HFFc6 (cell line): ENCODE measurements around the gene LHFPL3. TPM values are rescaled to one million over a fixed set of nuclear protein-coding genes. Genes with fewer than 3 reads are reported as not detected.

Experiments used
- DNase-seq: peaks from one replicate; pipeline ENCODE4 v3.0.0-alpha.2; 2018
- H3K27ac Mint-ChIP-seq: 2 replicates; pipeline ENCODE4 v1.8.0; 2020; ENCODE audit warnings: mild to moderate bottlenecking, mixed read lengths
- H3K27me3 Mint-ChIP-seq: 2 replicates; pipeline ENCODE4 v1.8.0; 2021; ENCODE audit warnings: mild to moderate bottlenecking, moderate library complexity, mixed read lengths; ENCODE audit not compliant: insufficient read depth
- H3K36me3 Mint-ChIP-seq: 2 replicates; pipeline ENCODE4 v1.8.0; 2021; ENCODE audit warnings: low read depth, mixed read lengths
- H3K4me1 Mint-ChIP-seq: 2 replicates; pipeline ENCODE4 v1.8.0; 2020; ENCODE audit warnings: low read depth, mixed read lengths
- H3K4me3 Mint-ChIP-seq: 2 replicates; pipeline ENCODE4 v1.8.0; 2020; ENCODE audit warnings: mild to moderate bottlenecking, moderate library complexity, mixed read lengths
- H3K9me3 Mint-ChIP-seq: 2 replicates; pipeline ENCODE4 v1.8.0; 2020; ENCODE audit warnings: mild to moderate bottlenecking, mixed read lengths
- total RNA-seq, 6 experiments: library from RNA; stranded (reverse); fragmentation: NEBNext Ultra II Directional; extraction: Animal tissue kit (Norgen Biotek cat#: 25700); gene quantifications; 2 replicates in 1 of 6; 3 replicates in 5 of 6; pipeline ENCODE4 v1.2.3, GENCODE V29; 2021
- TF ChIP-seq, protein P1 (sequence below): fragments of 200-600 bp; sonication (generic); IDR thresholded peaks from 2 replicates; pipeline ENCODE4 v1.5.0; 2021; ENCODE audit warnings: antibody characterized with exemption, mild to moderate bottlenecking

Gene LHFPL3
- total RNA-seq, 6 experiments from 2014 or later = not detected

GRCh38 chr7:104357166-104357565 lies 28.8 kb downstream of the LHFPL3 start:
- Mint-ChIP-seq H3K36me3 (no peaks in the 10 kb centered on the region), H3K4me3 (no peak overlapping the region), H3K27me3 (no peaks in the 10 kb centered on the region; the same call in 1 of the 2 replicates), H3K27ac (no peak overlapping the region), H3K9me3 (peaks cover 50% of the 10 kb centered on the region), H3K4me1 (no peaks in the 10 kb centered on the region)
- TF ChIP-seq, protein P1, sequence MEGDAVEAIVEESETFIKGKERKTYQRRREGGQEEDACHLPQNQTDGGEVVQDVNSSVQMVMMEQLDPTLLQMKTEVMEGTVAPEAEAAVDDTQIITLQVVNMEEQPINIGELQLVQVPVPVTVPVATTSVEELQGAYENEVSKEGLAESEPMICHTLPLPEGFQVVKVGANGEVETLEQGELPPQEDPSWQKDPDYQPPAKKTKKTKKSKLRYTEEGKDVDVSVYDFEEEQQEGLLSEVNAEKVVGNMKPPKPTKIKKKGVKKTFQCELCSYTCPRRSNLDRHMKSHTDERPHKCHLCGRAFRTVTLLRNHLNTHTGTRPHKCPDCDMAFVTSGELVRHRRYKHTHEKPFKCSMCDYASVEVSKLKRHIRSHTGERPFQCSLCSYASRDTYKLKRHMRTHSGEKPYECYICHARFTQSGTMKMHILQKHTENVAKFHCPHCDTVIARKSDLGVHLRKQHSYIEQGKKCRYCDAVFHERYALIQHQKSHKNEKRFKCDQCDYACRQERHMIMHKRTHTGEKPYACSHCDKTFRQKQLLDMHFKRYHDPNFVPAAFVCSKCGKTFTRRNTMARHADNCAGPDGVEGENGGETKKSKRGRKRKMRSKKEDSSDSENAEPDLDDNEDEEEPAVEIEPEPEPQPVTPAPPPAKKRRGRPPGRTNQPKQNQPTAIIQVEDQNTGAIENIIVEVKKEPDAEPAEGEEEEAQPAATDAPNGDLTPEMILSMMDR = no peak
- no peak for DNase-seq

GRCh38 chr7:104358446-104359132 lies 30.2 kb downstream of the LHFPL3 start:
- Mint-ChIP-seq H3K4me1 (no peaks in the 10 kb centered on the region), H3K36me3 (no peaks in the 10 kb centered on the region), H3K27me3 (no peaks in the 10 kb centered on the region; the same call in 1 of the 2 replicates), H3K4me3 (no peak overlapping the region), H3K27ac (no peak overlapping the region), H3K9me3 (peaks cover 51% of the 10 kb centered on the region)
- DNase-seq = no peak
- TF ChIP-seq, protein P1 = no peak

GRCh38 chr7:104362756-104363155 lies 34.4 kb downstream of the LHFPL3 start:
- Mint-ChIP-seq H3K27ac (no peak overlapping the region), H3K36me3 (no peaks in the 10 kb centered on the region)

DNA sequence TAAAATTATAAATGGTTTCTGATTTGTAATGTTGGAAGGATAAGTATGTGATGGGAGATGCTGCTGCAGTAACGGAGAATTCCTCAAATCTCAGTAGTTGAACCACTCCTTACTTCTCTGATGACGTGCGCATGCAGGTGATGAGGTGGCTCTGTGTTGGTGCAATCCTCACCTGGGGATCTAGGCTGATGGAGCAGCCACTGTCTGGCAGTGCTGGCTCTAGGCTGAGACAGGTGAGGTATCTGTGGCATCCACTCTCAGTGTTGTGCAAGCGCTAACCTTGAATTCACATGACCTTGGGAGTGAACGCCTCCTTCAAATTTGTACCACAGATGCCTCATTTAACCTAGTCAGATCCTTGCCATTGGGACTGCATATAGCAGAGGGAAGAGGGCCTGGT lies 35.0 kb downstream of the LHFPL3 start:
- no peak overlapping the region for H3K27ac Mint-ChIP-seq

More at GRCh38 chr7:104362756-104363155, 34.4 kb downstream of the LHFPL3 start:
- DNase-seq = no peak
- Mint-ChIP-seq H3K4me3 (no peak overlapping the region), H3K9me3 (peaks cover 54% of the 10 kb centered on the region), H3K4me1 (no peaks in the 10 kb centered on the region), H3K27me3 (no peaks in the 10 kb centered on the region)
- TF ChIP-seq, protein P1 = no peak

DNA sequence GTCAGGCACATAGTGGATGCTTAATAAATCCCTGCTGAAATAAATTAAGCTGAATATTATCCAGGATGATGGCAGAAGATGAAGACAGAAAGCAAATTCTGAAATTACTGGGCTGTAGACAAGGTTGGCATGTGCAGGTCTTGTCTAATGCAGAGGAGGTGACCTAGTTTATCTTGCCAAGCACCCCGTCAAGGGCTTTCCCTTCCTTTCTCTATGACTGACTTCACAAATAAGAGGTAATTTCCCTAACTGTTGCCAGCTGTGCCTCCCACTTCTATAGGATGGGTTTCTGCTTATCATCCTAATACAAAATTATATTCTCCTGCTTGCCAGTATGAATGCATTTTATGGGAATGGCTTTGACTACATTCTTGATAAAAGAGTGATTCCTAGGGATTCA lies 38.0 kb downstream of the LHFPL3 start:
- no peaks in the 10 kb centered on the region for H3K36me3 Mint-ChIP-seq
- no peak overlapping the region for H3K27ac Mint-ChIP-seq
- no peak for DNase-seq
- no peak overlapping the region for H3K4me3 Mint-ChIP-seq
- H3K4me1 Mint-ChIP-seq = no peaks in the 10 kb centered on the region
- no peaks in the 10 kb centered on the region for H3K27me3 Mint-ChIP-seq
- TF ChIP-seq, protein P1 = no peak
- H3K9me3 Mint-ChIP-seq = peaks cover 45% of the 10 kb centered on the region

More for the DNA sequence above, 35.0 kb downstream of the LHFPL3 start:
- TF ChIP-seq, protein P1 = no peak
- H3K9me3 Mint-ChIP-seq = peaks cover 48% of the 10 kb centered on the region
- no peaks in the 10 kb centered on the region for H3K27me3 Mint-ChIP-seq
- H3K4me3 Mint-ChIP-seq = no peak overlapping the region
- no peaks in the 10 kb centered on the region for H3K4me1 Mint-ChIP-seq
- H3K36me3 Mint-ChIP-seq = no peaks in the 10 kb centered on the region
- DNase-seq = no peak
